ENCODE results near the gene NPAS2. TPM values are rescaled to one million over a fixed set of nuclear protein-coding genes. Genes with fewer than 3 reads are reported as not detected.

The NPAS2 gene
- total RNA-seq, 1 experiment from 2014 or later = 20.4 TPM

DNA sequence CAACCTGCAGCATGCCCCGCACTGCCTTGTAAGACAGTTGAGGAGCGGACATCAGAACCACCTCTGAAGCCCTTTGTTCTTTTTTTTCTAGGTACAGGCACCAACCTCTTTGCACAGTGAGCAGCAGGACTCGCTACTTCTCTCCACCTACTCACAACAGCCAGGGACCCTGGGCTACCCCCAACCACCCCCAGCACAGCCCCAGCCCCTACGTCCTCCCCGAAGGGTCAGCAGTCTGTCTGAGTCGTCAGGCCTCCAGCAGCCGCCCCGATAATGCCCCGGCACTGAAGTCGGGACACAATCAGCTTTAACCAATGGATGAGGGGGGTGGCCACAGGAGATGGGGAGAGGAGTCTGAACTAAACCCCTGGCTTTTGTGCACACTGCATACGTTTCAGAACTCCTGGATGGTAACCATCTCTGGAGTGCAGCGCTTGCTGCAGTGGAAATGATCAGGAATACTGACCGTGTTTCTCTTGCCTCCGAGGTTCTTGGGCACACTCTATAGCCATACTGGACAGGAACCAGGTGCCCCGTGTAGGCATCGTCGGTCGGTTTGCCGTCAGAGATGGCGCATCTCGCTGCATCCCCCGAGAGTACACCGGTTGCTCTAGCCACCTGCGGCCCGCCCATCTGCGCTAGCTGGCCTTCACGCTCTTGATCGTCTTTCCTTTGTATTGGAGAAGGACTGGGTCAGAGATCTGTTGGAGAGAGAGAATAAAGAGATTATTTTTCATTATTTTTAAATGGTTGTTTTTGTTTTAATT is 175.6 kb downstream of the NPAS2 start:
- ChIA-PET RAD21 (ENCODE audit: low non-redundant PET in 1 of 2, low total read pairs in 2 of 2, uncharacterized antibody in 2 of 2, unreplicated experiment in 2 of 2) (no interaction called here), CTCF (no interaction called here), POLR2A (no interaction called here)
- ATAC-seq (no peak), DNase-seq (ENCODE audit: low read depth, low spot score) (no peak)
- H3K9me3 ChIP-seq (ENCODE audit: control insufficient read depth in 1 of 2, insufficient read depth in 1 of 2, low read depth in 1 of 2, low read length in 2 of 2) = no peaks in the 10 kb centered on the region
- H3K27ac ChIP-seq (ENCODE audit: low read depth, low read length) = no peak overlapping the region
- BruUV-seq (replicated peaks) = no TSS peak
- no peak overlapping the region for H2AFZ ChIP-seq (ENCODE audit: low read depth, low read length, poor library complexity, severe bottlenecking)
- no peaks in the 10 kb centered on the region; a peak in 1 of 4 replicates for H3K36me3 ChIP-seq (ENCODE audit: control insufficient read depth in 1 of 2, insufficient read depth in 2 of 2, low read length in 2 of 2)
- intact Hi-C loops (cut with micrococcal nuclease) = no loop called here
- no peaks in the 10 kb centered on the region for H3K9me2 ChIP-seq (ENCODE audit: insufficient read depth)
- no peaks in the 10 kb centered on the region for H4K20me1 ChIP-seq (ENCODE audit: insufficient read depth)
- H3K4me1 ChIP-seq (ENCODE audit: control insufficient read depth in 1 of 2, insufficient read depth in 2 of 2, low read length in 2 of 2) = no peaks in the 10 kb centered on the region
- H3K4me3 ChIP-seq (replicated peaks in 1 of 2; ENCODE audit: low read depth in 1 of 2, low read length in 2 of 2) = no peak overlapping the region
- no peak overlapping the region for H3K9ac ChIP-seq (ENCODE audit: low read length)
- H3K27me3 ChIP-seq (ENCODE audit: insufficient read depth, low read length) = no peaks in the 10 kb centered on the region
- no peaks in the 10 kb centered on the region for H3K79me2 ChIP-seq (ENCODE audit: insufficient read depth, low read length)
- no peak overlapping the region for H3K4me2 ChIP-seq (ENCODE audit: low read length)
- TF ChIP-seq CBX3 (IDR thresholded peaks at IDR 0.05; ENCODE audit: low read depth) = no peak
- no peak for TF ChIP-seq ZNF274 (IDR thresholded peaks at IDR 0.05; ENCODE audit: low read depth, low read length)
- TF ChIP-seq RAD21 (IDR thresholded peaks at IDR 0.05; ENCODE audit: low read depth) = no peak
- TF ChIP-seq, protein P1, sequence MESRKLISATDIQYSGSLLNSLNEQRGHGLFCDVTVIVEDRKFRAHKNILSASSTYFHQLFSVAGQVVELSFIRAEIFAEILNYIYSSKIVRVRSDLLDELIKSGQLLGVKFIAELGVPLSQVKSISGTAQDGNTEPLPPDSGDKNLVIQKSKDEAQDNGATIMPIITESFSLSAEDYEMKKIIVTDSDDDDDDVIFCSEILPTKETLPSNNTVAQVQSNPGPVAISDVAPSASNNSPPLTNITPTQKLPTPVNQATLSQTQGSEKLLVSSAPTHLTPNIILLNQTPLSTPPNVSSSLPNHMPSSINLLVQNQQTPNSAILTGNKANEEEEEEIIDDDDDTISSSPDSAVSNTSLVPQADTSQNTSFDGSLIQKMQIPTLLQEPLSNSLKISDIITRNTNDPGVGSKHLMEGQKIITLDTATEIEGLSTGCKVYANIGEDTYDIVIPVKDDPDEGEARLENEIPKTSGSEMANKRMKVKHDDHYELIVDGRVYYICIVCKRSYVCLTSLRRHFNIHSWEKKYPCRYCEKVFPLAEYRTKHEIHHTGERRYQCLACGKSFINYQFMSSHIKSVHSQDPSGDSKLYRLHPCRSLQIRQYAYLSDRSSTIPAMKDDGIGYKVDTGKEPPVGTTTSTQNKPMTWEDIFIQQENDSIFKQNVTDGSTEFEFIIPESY (IDR thresholded peaks at IDR 0.05; ENCODE audit: extremely low read depth, insufficient replicate concordance, low read length) = no peak
- TF ChIP-seq, protein P2, sequence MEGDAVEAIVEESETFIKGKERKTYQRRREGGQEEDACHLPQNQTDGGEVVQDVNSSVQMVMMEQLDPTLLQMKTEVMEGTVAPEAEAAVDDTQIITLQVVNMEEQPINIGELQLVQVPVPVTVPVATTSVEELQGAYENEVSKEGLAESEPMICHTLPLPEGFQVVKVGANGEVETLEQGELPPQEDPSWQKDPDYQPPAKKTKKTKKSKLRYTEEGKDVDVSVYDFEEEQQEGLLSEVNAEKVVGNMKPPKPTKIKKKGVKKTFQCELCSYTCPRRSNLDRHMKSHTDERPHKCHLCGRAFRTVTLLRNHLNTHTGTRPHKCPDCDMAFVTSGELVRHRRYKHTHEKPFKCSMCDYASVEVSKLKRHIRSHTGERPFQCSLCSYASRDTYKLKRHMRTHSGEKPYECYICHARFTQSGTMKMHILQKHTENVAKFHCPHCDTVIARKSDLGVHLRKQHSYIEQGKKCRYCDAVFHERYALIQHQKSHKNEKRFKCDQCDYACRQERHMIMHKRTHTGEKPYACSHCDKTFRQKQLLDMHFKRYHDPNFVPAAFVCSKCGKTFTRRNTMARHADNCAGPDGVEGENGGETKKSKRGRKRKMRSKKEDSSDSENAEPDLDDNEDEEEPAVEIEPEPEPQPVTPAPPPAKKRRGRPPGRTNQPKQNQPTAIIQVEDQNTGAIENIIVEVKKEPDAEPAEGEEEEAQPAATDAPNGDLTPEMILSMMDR (IDR thresholded peaks at IDR 0.05 in 2 of 3, conservative IDR thresholded peaks at IDR 0.05 in 1 of 3; ENCODE audit: borderline replicate concordance in 1 of 3, insufficient read depth in 1 of 3, low read depth in 2 of 3, low read length in 2 of 3) = no peak
- TF ChIP-seq, protein P3, sequence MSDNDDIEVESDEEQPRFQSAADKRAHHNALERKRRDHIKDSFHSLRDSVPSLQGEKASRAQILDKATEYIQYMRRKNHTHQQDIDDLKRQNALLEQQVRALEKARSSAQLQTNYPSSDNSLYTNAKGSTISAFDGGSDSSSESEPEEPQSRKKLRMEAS (IDR thresholded peaks at IDR 0.05) = no peak
- no peak for TF ChIP-seq JUND (IDR thresholded peaks at IDR 0.05)
- no peak for TF ChIP-seq EZH2phosphoT487 (IDR thresholded peaks at IDR 0.05; ENCODE audit: borderline replicate concordance)
- TF ChIP-seq YY1 (IDR thresholded peaks at IDR 0.05; ENCODE audit: extremely low read depth, insufficient replicate concordance, low read depth, low read length) = no peak
- no peak for TF ChIP-seq ELF1 (IDR thresholded peaks at IDR 0.05; ENCODE audit: borderline replicate concordance, low read depth)
- TF ChIP-seq SRF (IDR thresholded peaks at IDR 0.05; ENCODE audit: low read depth) = no peak
- no peak for TF ChIP-seq TCF7L2 (IDR thresholded peaks at IDR 0.05; ENCODE audit: borderline replicate concordance, extremely low read depth, insufficient read depth, insufficient read length)
- no peak for TF ChIP-seq EGR1 (IDR thresholded peaks at IDR 0.05; ENCODE audit: low read depth)
- no peak for TF ChIP-seq SIN3A (IDR thresholded peaks at IDR 0.05; ENCODE audit: low read depth)
- no peak for TF ChIP-seq POLR2A (IDR thresholded peaks at IDR 0.05; ENCODE audit: borderline replicate concordance, extremely low read depth, insufficient read depth, insufficient read length)
- TF ChIP-seq CEBPB (IDR thresholded peaks at IDR 0.05; ENCODE audit: low read depth) = no peak
- TF ChIP-seq, protein P4, sequence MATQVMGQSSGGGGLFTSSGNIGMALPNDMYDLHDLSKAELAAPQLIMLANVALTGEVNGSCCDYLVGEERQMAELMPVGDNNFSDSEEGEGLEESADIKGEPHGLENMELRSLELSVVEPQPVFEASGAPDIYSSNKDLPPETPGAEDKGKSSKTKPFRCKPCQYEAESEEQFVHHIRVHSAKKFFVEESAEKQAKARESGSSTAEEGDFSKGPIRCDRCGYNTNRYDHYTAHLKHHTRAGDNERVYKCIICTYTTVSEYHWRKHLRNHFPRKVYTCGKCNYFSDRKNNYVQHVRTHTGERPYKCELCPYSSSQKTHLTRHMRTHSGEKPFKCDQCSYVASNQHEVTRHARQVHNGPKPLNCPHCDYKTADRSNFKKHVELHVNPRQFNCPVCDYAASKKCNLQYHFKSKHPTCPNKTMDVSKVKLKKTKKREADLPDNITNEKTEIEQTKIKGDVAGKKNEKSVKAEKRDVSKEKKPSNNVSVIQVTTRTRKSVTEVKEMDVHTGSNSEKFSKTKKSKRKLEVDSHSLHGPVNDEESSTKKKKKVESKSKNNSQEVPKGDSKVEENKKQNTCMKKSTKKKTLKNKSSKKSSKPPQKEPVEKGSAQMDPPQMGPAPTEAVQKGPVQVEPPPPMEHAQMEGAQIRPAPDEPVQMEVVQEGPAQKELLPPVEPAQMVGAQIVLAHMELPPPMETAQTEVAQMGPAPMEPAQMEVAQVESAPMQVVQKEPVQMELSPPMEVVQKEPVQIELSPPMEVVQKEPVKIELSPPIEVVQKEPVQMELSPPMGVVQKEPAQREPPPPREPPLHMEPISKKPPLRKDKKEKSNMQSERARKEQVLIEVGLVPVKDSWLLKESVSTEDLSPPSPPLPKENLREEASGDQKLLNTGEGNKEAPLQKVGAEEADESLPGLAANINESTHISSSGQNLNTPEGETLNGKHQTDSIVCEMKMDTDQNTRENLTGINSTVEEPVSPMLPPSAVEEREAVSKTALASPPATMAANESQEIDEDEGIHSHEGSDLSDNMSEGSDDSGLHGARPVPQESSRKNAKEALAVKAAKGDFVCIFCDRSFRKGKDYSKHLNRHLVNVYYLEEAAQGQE (IDR thresholded peaks at IDR 0.05; ENCODE audit: low read depth) = no peak
- no peak for TF ChIP-seq EZH2 (IDR thresholded peaks at IDR 0.05)
- no peak for TF ChIP-seq ZFX (IDR thresholded peaks at IDR 0.05)
- no peak for TF ChIP-seq FOSL1 (IDR thresholded peaks at IDR 0.05; ENCODE audit: low read depth)

Measured in HCT116 (cell line).